ENCODE data around the gene MT1B. TPM values are rescaled to one million over a fixed set of nuclear protein-coding genes. Genes with fewer than 3 reads are reported as not detected.

The MT1B gene
- total and polyA plus RNA-seq, 2 of the 4 experiments (the other 2 are of a cell fraction), result not detected

GRCh38 chr16:56606071-56606475 lies 45.6 kb upstream of the MT1B start:
- CTCF ChIA-PET, result interaction anchor here (0.8 to 2.1 kb wide), 2 partner anchors 96 to 103 kb away, joined by 3 to 9 read pairs; no protein-coding TSS in a partner anchor
- peak overlapping the region; percentile 90 for H2BK120ac ChIP-seq (ENCODE audit: low read depth, low read length)
- TF ChIP-seq RFX5 (IDR thresholded peaks at IDR 0.05; ENCODE audit: low read depth, low read length), result no peak
- TF ChIP-seq CTCF (conservative IDR thresholded peaks at IDR 0.05; ENCODE audit: low read depth, low read length), result no peak
- peak; percentile 87 for TF ChIP-seq RCOR1 (IDR thresholded peaks at IDR 0.05; ENCODE audit: insufficient replicate concordance, low read length)
- 0 out of 2 replicates have a peak, but pooled peaks have one; percentile 27 for TF ChIP-seq MXI1 (IDR thresholded peaks at IDR 0.05; ENCODE audit: borderline replicate concordance, low read depth, low read length)
- TF ChIP-seq FOS (IDR thresholded peaks at IDR 0.05; ENCODE audit: low read depth, low read length), result peak; percentile 74
- no peak for TF ChIP-seq CHD1 (IDR thresholded peaks at IDR 0.05; ENCODE audit: low read depth, low read length)
- no peaks in the 10 kb centered on the region for H3K36me3 ChIP-seq (ENCODE audit: control insufficient read depth, insufficient read depth, low read length)
- ATAC-seq (ENCODE audit: low read depth) (no peak; the same call in 1 of the 2 replicates), DNase-seq (peak; percentile 79)
- H3K9me3 ChIP-seq (ENCODE audit: control insufficient read depth, insufficient read depth, low read length), result no peaks in the 10 kb centered on the region
- no peak overlapping the region for H3K4me3 ChIP-seq (ENCODE audit: insufficient read depth, low read depth, low read length)
- H3K14ac ChIP-seq (replicated peaks; ENCODE audit: low read depth, low read length), result peak overlapping the region; percentile 78
- no peaks in the 10 kb centered on the region for H3K27me3 ChIP-seq (ENCODE audit: control insufficient read depth, insufficient read depth, low read length)
- H2AK5ac ChIP-seq (ENCODE audit: low read depth, low read length), result peak overlapping the region; percentile 96
- peaks cover 14% of the 10 kb centered on the region for H3K9me1 ChIP-seq (ENCODE audit: insufficient read depth, low read length)
- H3K79me1 ChIP-seq (ENCODE audit: low read depth in 1 of 2, low read length in 2 of 2), result peaks cover 0 to 25% of the 10 kb centered on the region in 2 experiments; a peak in 2 of 4 replicates
- H3K56ac ChIP-seq (ENCODE audit: extremely low read depth, insufficient read depth, low read length), result peak overlapping the region; percentile 67
- H4K8ac ChIP-seq (ENCODE audit: low read depth in 2 of 2, low read length in 2 of 2), result peak overlapping the region; percentile 7 to 96; a peak in 3 of 4 replicates
- peak overlapping the region; percentile 88 for H2BK20ac ChIP-seq (ENCODE audit: low read depth, low read length)
- H4K20me1 ChIP-seq (ENCODE audit: insufficient read depth, low read length), result peaks cover 11% of the 10 kb centered on the region
- H3K18ac ChIP-seq (ENCODE audit: low read depth, low read length), result peak overlapping the region; percentile 54
- H2BK15ac ChIP-seq (ENCODE audit: low read depth, low read length), result peak overlapping the region; percentile 59
- H4K91ac ChIP-seq (ENCODE audit: insufficient read depth, low read depth, low read length), result peak overlapping the region; percentile 98
- H3K4ac ChIP-seq (ENCODE audit: low read depth, low read length), result peak overlapping the region; percentile 92
- H4K5ac ChIP-seq (ENCODE audit: low read depth, low read length), result peak overlapping the region; percentile 23
- H3K4me2 ChIP-seq (ENCODE audit: low read depth, low read length), result peak overlapping the region; percentile 49
- in situ Hi-C loops (cut with MboI; ENCODE audit: low sequenced_read_pairs) (no loop called here), intact Hi-C loops (cut with micrococcal nuclease) (loop anchor here (5.0 to 10.0 kb wide), 3 partner anchors 76 to 251 kb away; partner anchors contain the start of gene MT1X), dilution Hi-C loops (cut with HindIII; ENCODE audit: low sequenced_read_pairs, unreplicated experiment) (no loop called here)
- H2AFZ ChIP-seq (replicated peaks; ENCODE audit: low read length, poor library complexity), result peak overlapping the region; percentile 59
- H2BK5ac ChIP-seq (ENCODE audit: low read depth, low read length, poor library complexity, severe bottlenecking), result peak overlapping the region; percentile 95
- H3K9ac ChIP-seq (ENCODE audit: low read depth, low read length), result no peak overlapping the region
- no TSS peak for BruUV-seq (replicated peaks)
- H2AK9ac ChIP-seq (replicated peaks; ENCODE audit: low read depth, low read length, poor library complexity), result no peak overlapping the region
- peak overlapping the region; percentile 78; the same call in 1 of the 2 replicates for H3K23ac ChIP-seq (ENCODE audit: low read depth, low read length)
- POLR2A ChIA-PET (ENCODE audit: unreplicated experiment), result interaction anchor here (1.0 kb wide), 1 partner anchor 14 kb away, joined by 3 read pairs; no protein-coding TSS in a partner anchor
- WGBS, 2 experiments (ENCODE audit: extremely low coverage in 2 of 2, insufficient read length in 1 of 2), result no CpG with 5 or more reads among the region's 3 CpGs
- peak overlapping the region; percentile 76 for H3K27ac ChIP-seq (ENCODE audit: insufficient read depth, low read length)
- H3K4me1 ChIP-seq (ENCODE audit: control insufficient read depth, insufficient read depth, low read length), result peaks cover 23% of the 10 kb centered on the region

Measured in IMR-90 (cell line).